GM12878 (cell line): ENCODE measurements around the gene DNTTIP2. TPM values are rescaled to one million over a fixed set of nuclear protein-coding genes. Genes with fewer than 3 reads are reported as not detected.

Experiments
- ATAC-seq: fragments of 200-7000 bp; cut with Tn5 transposase; 3 replicates; pipeline ENCODE4 v1.9.1; 2020; ENCODE audit warnings: mild to moderate bottlenecking, moderate library complexity
- BruUV-seq: library from RNA; stranded (reverse); fragments of 400-500 nt; replicated peaks from 2 replicates; lab custom pipeline; 2021; lab: Mats Ljungman, UMichigan
- CTCF ChIA-PET: fragments of 300-600 bp; sonication (Branson Sonifier 250); formaldehyde crosslinking; extraction: SDS; loops from one replicate; lab custom pipeline; 2021; ENCODE audit warnings: inconsistent platforms; lab: Yijun Ruan, JAX
- POLR2A ChIA-PET: fragments of 350-600 bp; formaldehyde crosslinking; extraction: SDS; loops from one replicate; lab custom pipeline; 2021; ENCODE audit warnings: inconsistent platforms; lab: Charles Lee
- RAD21 ChIA-PET: fragments of 300-600 bp; sonication (Branson Sonifier 250); formaldehyde crosslinking; loops from one replicate; lab custom pipeline; 2023; ENCODE audit warnings: antibody characterized with exemption; ENCODE audit not compliant: unreplicated experiment; lab: Charles Lee
- SMC1A ChIA-PET: fragments of 300-600 bp; sonication (Branson Sonifier 250); formaldehyde crosslinking; loops from one replicate; lab custom pipeline; 2023; ENCODE audit not compliant: unreplicated experiment, uncharacterized antibody; lab: Charles Lee
- DNase-seq: peaks from one replicate; pipeline ENCODE4 v3.0.0-alpha.2; 2011; ENCODE audit warnings: low read depth, low spot score
- FAIRE-seq: peaks from 3 replicates; lab custom pipeline; 2011; peaks lifted over from hg19 to GRCh38; lab: Jason Lieb, UNC
- H2AFZ ChIP-seq: 2 replicates; pipeline ENCODE4 v1.6.0; 2011; ENCODE audit warnings: low read depth, low read length, control low read depth; ENCODE audit not compliant: control insufficient read depth
- H3K27ac ChIP-seq: 2 replicates; pipeline ENCODE4 v1.5.1; 2011; ENCODE audit warnings: control low read depth; ENCODE audit not compliant: control insufficient read depth, insufficient read depth
- H3K27me3 ChIP-seq, 2 experiments: replicated peaks in 1 of 2; 2 replicates each; pipeline versions ENCODE4 v1.6.0 to v1.6.1; 2011; ENCODE audit warnings: low read length in 1 of 2; ENCODE audit not compliant: control insufficient read depth in 2 of 2, insufficient read depth in 2 of 2
- H3K36me3 ChIP-seq, 2 experiments: 2 replicates each; pipeline ENCODE4 v1.5.1; 2011; ENCODE audit warnings: low read length in 1 of 2; ENCODE audit not compliant: control insufficient read depth in 2 of 2, insufficient read depth in 2 of 2
- H3K4me1 ChIP-seq: 2 replicates; pipeline ENCODE4 v1.6.1; 2011; ENCODE audit warnings: mild to moderate bottlenecking, low read length, moderate library complexity, mixed read lengths; ENCODE audit not compliant: control insufficient read depth, insufficient read depth
- H3K4me2 ChIP-seq: 2 replicates; pipeline ENCODE4 v1.6.0; 2011; ENCODE audit warnings: control low read depth; ENCODE audit not compliant: control insufficient read depth, insufficient read depth
- H3K4me3 ChIP-seq: fragments of 200-600 bp; sonication (generic); 2 replicates; pipeline ENCODE4 v1.5.1; 2016
- H3K79me2 ChIP-seq: 2 replicates; pipeline ENCODE4 v1.6.0; 2011; ENCODE audit warnings: low read length; ENCODE audit not compliant: control insufficient read depth, insufficient read depth
- H3K9ac ChIP-seq: 2 replicates; pipeline ENCODE4 v1.8.0; 2011; ENCODE audit warnings: low read length, control low read depth, mixed read lengths; ENCODE audit not compliant: control insufficient read depth, insufficient read depth
- H3K9me3 ChIP-seq: replicated peaks from 3 replicates; pipeline ENCODE4 v1.5.1; 2011; ENCODE audit warnings: mild to moderate bottlenecking, low read length; ENCODE audit not compliant: control insufficient read depth, insufficient read depth
- H4K20me1 ChIP-seq: 2 replicates; pipeline ENCODE4 v1.6.0; 2011; ENCODE audit not compliant: control insufficient read depth, insufficient read depth
- BACH1 ChIP-seq: fragments of 450-650 bp; IDR thresholded peaks from 2 replicates; pipeline ENCODE4 v1.6.1; 2017; ENCODE audit warnings: mild to moderate bottlenecking, borderline replicate concordance
- CREB1 ChIP-seq: IDR thresholded peaks from 2 replicates; pipeline ENCODE4 v1.6.1; 2012; ENCODE audit warnings: low read depth, mild to moderate bottlenecking, inconsistent platforms
- EGR1 ChIP-seq, 2 experiments: IDR thresholded peaks; 1 replicate in 1 of 2; 2 replicates in 1 of 2; pipeline ENCODE4 v1.6.1; 2011 to 2012; ENCODE audit warnings: low read depth in 2 of 2, low read length in 2 of 2, borderline replicate concordance in 1 of 2, mild to moderate bottlenecking in 1 of 2, moderate library complexity in 1 of 2
- WGBS: methylation state at CpG from one replicate; pipeline ENCODE4 v1.1.6; 2016; ENCODE audit warnings: low lambda C conversion rate; ENCODE audit not compliant: insufficient replicate concordance, insufficient coverage; ENCODE audit errors: missing lambda C conversion rate; 5-methylcytosine and 5-hydroxymethylcytosine counted together
- in situ Hi-C: fragments of 300-500 bp; cut with MboI; formaldehyde crosslinking; loops from 9 replicates; pipeline ENCODE4 v1.14.3; 2018; ENCODE audit warnings: mixed read lengths
- intact Hi-C: fragments of 100-400 bp; cut with micrococcal nuclease; formaldehyde crosslinking; loops from one replicate; pipeline ENCODE4 v1.14.2; 2022; ENCODE audit not compliant: unreplicated experiment
- polyA plus RNA-seq, 11 experiments: library from polyadenylated mRNA; depleted of rRNA in 4 of 11; unstranded in 6 of 11; stranded (reverse) in 5 of 11; fragments of >200 nt; fragmentation: Nextera tagmentation in 4 of 11; fragmentation: Illumina TruSeq in 1 of 11; extraction: Ambion mirVana in 4 of 11; extraction: Trizol in 1 of 11; gene quantifications; 1 replicate in 1 of 11; 2 replicates in 10 of 11; pipeline versions ENCODE4 v1.2.1 to v1.2.3, GENCODE V29; 2011 to 2016; ENCODE audit warnings: inconsistent platforms in 2 of 11, missing spikeins in 2 of 11, low read depth in 1 of 11
- total RNA-seq, 4 experiments: library from RNA; depleted of rRNA in 3 of 4; stranded (reverse); fragments of >200 nt in 3 of 4; fragmentation: Illumina TruSeq in 1 of 4; extraction: Trizol in 1 of 4; gene quantifications; 2 replicates each; pipeline versions ENCODE4 v1.2.1 to v1.2.3, GENCODE V29; 2013 to 2021

The DNTTIP2 gene
- total and polyA plus RNA-seq, 10 of the 15 experiments (the other 5 are each of a cell fraction or from before 2014, with no cell fraction given), result 34.3 to 99.2 (median 74.9) TPM

GRCh38 chr1:93839307-93839706, 39.7 kb downstream of the DNTTIP2 start:
- no peak for TF ChIP-seq EGR1 (IDR thresholded peaks at IDR 0.05; ENCODE audit: borderline replicate concordance in 1 of 2, low read depth in 2 of 2, low read length in 2 of 2)
- RAD21 ChIA-PET, result interaction anchor here (0.7 to 1.1 kb wide), 3 partner anchors 25 to 424 kb away, joined by 3 to 4 read pairs (median 3); no protein-coding TSS in a partner anchor
- in situ Hi-C loops (loop anchor here (25.0 kb wide), 1 partner anchor 402 kb away; the partner anchor contains the start of gene FNBP1L), intact Hi-C loops (no loop called here)
- POLR2A ChIA-PET, result no interaction called here
- Histone ChIP-seq H3K36me3 (no peaks in the 10 kb centered on the region), H3K9ac (no peak overlapping the region), H3K27me3 (no peaks in the 10 kb centered on the region), H3K79me2 (no peaks in the 10 kb centered on the region), H4K20me1 (no peaks in the 10 kb centered on the region), H2AFZ (no peak overlapping the region), H3K4me3 (no peak overlapping the region), H3K4me2 (no peak overlapping the region), H3K4me1 (no peaks in the 10 kb centered on the region), H3K27ac (no peak overlapping the region), H3K9me3 (no peaks in the 10 kb centered on the region)
- BruUV-seq, result no TSS peak
- no peak for FAIRE-seq
- CTCF ChIA-PET, result interaction anchor here (2.7 to 10.6 kb wide), 2 partner anchors 24 to 210 kb away, joined by 24 to 156 read pairs; no protein-coding TSS in a partner anchor
- SMC1A ChIA-PET, result interaction anchor here (0.9 to 2.2 kb wide), 3 partner anchors 11 to 210 kb away, joined by 3 to 9 read pairs (median 4); no protein-coding TSS in a partner anchor
- DNase-seq, result no peak
- 0% methylated on average over 1 of the region's 1 CpG for WGBS
- no peak for ATAC-seq

- no peak overlapping the region for H3K27ac ChIP-seq
- ChIA-PET RAD21 (interaction anchor here (0.7 kb wide), 1 partner anchor 21 kb away, joined by 3 read pairs; no protein-coding TSS in a partner anchor), CTCF (interaction anchor here (10.6 kb wide), 1 partner anchor 23 kb away, joined by 156 read pairs; no protein-coding TSS in a partner anchor), SMC1A (interaction anchor here (1.6 kb wide), 1 partner anchor 208 kb away, joined by 5 read pairs; no protein-coding TSS in a partner anchor), POLR2A (no interaction called here)
- H3K27me3 ChIP-seq, result no peaks in the 10 kb centered on the region
- TF ChIP-seq BACH1 (no peak), CREB1 (no peak)
- H3K9me3 ChIP-seq, result no peaks in the 10 kb centered on the region; the same call in 2 of the 3 replicates
- BruUV-seq, result no TSS peak
- no peaks in the 10 kb centered on the region for H4K20me1 ChIP-seq
- H3K36me3 ChIP-seq, result no peaks in the 10 kb centered on the region
- no peak overlapping the region for H3K4me3 ChIP-seq
- H2AFZ ChIP-seq, result no peak overlapping the region
- H3K9ac ChIP-seq, result no peak overlapping the region
- no peaks in the 10 kb centered on the region for H3K79me2 ChIP-seq
- DNase-seq (no peak), ATAC-seq (no peak), FAIRE-seq (no peak)
- H3K4me1 ChIP-seq, result no peaks in the 10 kb centered on the region
- intact Hi-C loops (no loop called here), in situ Hi-C loops (loop anchor here (25.0 kb wide), 1 partner anchor 401 kb away; the partner anchor contains the start of gene FNBP1L)
- WGBS, result 94% methylated on average over 3 of the region's 3 CpGs
- no peak overlapping the region for H3K4me2 ChIP-seq
These were observed 41.0 kb downstream of the DNTTIP2 start for GRCh38 chr1:93837961-93838360.
